Breast epithelium (tissue), 3 donors: ENCODE measurements around the gene VIPR1.

Experiments used
- CTCF ChIP-seq, 3 donors: fragments of 450-650 bp; IDR thresholded peaks; one replicate each; pipeline ENCODE4 v1.5.1; 2016 to 2017; ENCODE audit warnings: antibody characterized with exemption in 3 of 3, mild to moderate bottlenecking in 3 of 3, moderate library complexity in 3 of 3
- POLR2A ChIP-seq: fragments of 450-650 bp; IDR thresholded peaks from one replicate; pipeline ENCODE4 v1.6.1; 2016; ENCODE audit warnings: antibody characterized with exemption, mild to moderate bottlenecking, moderate library complexity

GRCh38 chr3:42578054-42578453 lies 75.6 kb downstream of the VIPR1 start:
- no peak for TF ChIP-seq CTCF (IDR thresholded peaks at IDR 0.05)
- TF ChIP-seq POLR2A: no peak
